Stimulated activated CD4-positive, alpha-beta T cell treated with anti-CD3 and anti-CD28 coated beads, Interleukin-12 subunit alpha, Interleukin-12 subunit beta, amount 100 ng/mL, for 4 hours (primary cell): ENCODE measurements around the gene SUCO.

Experiments used
- DNase-seq: peaks from one replicate; pipeline ENCODE4 v3.0.0-alpha.2; 2020

Gene SUCO

GRCh38 chr1:172654535-172654934 is 121.6 kb downstream of the SUCO start:
- no peak for DNase-seq

- no peak for DNase-seq
These were observed 123.6 kb downstream of the SUCO start for GRCh38 chr1:172656576-172656975.

- DNase-seq: no peak
These were observed 124.6 kb downstream of the SUCO start for GRCh38 chr1:172657586-172657985.

GRCh38 chr1:172658871-172659453 is 126.0 kb downstream of the SUCO start, which contains the start of gene FASLG:
TSS of gene FASLG (plus strand) at chr1:172659103. CDS start at chr1:172659202, 99 bp downstream.
- DNase-seq: peak; percentile 56

GRCh38 chr1:172661107-172661506 is 128.2 kb downstream of the SUCO start:
- no peak for DNase-seq
